ELR (cell line): ENCODE measurements around the gene APLP2.
A peak's percentile ranks its signal among the peaks of the same experiment; 100 is the strongest.

Experiments used
- DNase-seq: peaks from one replicate; pipeline ENCODE4 v3.0.0-alpha.2; 2015; ENCODE audit warnings: low read depth

Gene APLP2

DNA sequence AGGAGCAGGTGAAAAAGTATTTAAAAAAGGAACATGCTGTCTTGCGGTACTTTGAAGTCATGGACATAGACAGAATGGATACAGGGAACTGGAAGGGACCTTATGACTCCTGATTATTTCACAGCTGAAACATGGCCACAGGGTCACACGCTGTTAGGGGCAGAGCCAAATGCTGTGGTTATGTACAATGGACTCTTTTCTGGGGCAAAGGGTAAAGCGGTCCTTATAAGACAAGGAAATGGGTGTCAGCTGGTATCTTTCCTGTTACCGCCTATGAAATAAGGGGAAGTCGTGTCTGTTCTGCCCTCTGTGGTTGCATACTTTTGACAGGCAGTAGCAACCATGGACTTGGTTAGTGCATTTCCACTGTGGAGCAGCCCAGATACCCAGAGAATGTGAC is 77.1 kb downstream of the APLP2 start:
- no peak for DNase-seq

DNA sequence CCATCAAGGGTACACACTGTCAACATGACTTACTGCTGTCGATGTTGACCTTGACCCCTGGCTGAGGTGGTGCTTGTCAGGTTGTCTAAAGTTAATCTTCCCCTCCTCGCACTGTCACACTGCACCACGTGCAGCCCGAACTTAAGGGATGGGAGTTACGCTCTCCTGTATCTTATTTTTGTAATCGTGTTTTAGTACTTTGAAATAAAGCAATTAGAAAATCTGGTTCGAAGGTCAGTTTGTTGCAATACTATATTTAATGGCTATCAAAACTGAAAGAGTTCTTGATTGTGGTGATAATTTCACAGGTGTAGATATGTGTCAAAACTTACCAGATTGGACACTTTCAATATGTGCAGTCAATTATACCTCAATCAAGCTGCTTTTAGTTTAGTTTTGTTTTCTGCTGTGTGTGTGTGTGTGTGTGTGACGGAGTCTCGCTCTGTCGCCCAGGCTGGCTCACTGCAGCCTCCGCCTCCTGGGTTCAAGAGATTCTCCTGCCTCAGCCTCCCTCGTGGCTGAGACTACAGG is 79.2 kb downstream of the APLP2 start:
- no peak for DNase-seq

DNA sequence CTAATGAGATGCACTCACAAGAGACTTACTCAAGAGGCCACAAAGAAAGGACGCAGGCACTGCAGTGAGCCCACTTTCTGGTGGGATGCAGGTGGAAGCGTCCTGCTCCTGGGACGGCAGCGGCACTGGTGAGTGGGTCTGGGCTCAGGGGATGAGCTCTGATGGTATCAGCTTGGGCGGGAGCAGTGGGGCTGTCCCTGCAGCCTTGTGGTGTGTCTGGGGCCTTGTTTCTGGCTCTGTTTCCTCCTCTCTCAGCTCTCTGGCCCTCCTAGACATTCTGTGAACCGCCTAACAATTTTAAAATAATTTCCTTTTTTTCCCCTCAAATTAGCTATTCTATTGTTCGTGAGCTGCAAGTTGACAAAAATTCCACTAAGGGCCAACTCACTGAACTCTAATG is 81.1 kb downstream of the APLP2 start:
- no peak for DNase-seq

DNA sequence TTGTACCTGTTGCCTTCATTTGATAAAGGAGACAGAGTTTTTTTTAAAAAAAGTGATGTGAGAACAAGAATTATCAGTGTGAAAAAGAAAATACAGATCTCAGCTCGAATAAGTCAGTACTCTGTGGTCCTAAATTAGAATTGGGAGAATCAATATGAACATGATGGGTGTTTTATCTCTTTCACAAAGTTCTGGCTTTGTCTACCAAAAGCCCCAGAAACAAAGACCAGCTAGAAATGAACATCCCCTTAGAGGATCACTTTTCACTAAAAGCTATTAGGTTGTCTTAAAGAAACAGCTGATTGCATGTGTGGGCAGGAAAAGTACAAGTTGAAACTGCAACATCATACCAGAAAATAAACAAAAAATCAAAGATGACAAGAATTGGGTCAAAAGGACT is 81.5 kb downstream of the APLP2 start:
- no peak for DNase-seq

DNA sequence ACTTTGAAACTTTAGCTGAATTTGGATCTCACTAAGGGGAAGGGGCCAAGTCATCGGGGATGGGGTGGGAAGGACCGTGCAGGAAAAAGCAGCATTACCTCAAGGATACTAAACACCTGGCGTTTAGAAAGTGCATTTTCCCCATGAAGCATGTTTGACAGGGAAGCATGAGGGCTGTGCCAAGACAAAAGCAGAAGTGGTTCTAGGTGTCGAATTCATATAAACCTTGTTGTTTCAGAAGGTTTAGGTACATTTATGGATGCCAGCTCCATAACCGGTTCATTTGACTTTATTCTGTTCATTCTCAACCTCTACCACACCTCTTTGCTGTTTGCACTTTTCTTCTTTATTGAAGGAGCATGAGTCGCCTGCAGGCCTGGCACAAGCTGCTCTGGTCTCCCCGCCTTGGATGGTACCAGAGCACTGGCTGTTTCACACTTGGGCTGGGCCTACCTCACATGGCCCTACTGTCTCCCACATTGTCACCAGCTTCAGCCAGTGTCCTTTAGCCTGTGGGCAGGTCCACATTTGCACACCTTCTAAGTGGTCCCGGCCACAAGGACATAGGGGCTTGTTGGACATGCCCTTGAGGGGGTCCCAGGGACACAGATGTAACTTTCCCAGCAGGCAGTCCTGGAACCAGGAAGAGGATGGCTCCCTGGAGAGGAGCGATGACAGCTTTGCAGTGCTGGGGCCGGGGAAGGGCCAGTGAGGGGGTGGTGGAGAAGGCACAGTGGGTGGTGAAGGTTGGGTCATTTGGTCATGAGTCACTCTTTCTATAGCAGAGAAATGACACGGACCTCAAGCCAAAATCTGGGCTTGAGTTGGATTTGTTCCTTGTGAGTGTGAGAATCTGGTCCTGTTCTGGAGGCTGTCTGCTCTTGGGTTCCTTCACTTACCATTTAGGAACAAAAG is 86.7 kb downstream of the APLP2 start:
- DNase-seq, result peak; percentile 29

DNA sequence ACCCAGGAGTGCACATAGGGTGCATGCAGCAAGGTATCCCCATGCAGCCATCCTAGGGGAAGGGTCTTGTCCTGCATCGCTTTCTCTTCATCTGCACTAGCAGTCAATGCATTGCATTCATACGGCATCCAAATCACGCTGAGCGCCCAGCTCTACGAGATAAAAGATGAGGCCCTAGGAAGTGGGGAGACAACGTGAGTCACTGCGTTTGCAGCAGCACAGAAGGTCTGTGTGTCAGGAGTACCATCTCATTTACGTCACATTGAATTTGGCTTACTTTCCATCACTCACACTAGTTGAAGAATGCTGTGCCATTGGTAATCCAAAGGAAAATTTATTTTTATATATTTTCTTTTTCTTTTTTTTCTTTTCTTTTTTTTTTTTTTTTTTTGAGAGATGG is 87.4 kb downstream of the APLP2 start:
- no peak for DNase-seq

DNA sequence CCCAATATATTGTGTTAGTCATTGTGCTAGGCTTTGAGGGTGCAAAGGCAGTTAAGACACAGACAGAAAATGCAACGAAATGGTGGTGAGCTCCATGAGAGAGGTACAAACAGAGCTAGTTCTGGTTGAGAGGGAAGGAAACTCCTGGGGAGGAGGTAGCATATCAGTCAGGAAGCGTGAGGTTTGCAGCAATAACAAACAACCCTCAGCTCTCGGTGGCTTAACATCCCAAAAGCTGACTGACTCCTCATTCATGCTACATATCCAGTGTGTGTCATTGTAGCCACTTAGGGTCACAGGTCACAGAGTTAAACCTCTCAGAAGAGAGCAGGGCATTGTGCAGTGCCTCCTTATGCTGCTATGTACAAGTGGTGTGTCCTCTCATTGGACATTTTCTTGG is 88.1 kb downstream of the APLP2 start:
- DNase-seq, result no peak

DNA sequence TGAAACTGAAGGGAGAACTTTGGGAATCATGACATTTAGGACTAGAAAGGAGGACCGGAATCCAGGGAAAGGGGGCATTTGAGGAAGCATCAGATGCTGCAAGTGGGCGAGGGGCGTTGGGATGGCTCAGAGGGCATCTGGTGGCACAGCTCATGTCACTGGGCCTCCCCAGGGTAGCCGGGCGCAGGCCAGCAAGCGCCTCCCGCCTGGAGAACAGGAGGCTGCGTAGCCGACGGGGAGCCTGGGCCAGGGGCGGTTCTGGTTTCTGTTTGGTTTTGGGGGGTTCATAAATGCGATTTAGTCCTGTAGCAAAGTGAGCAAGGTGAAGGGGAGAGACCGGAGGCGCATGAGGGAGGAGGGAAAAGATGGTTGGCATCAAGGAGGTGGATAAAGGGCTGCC is 89.4 kb downstream of the APLP2 start:
- DNase-seq, result no peak

DNA sequence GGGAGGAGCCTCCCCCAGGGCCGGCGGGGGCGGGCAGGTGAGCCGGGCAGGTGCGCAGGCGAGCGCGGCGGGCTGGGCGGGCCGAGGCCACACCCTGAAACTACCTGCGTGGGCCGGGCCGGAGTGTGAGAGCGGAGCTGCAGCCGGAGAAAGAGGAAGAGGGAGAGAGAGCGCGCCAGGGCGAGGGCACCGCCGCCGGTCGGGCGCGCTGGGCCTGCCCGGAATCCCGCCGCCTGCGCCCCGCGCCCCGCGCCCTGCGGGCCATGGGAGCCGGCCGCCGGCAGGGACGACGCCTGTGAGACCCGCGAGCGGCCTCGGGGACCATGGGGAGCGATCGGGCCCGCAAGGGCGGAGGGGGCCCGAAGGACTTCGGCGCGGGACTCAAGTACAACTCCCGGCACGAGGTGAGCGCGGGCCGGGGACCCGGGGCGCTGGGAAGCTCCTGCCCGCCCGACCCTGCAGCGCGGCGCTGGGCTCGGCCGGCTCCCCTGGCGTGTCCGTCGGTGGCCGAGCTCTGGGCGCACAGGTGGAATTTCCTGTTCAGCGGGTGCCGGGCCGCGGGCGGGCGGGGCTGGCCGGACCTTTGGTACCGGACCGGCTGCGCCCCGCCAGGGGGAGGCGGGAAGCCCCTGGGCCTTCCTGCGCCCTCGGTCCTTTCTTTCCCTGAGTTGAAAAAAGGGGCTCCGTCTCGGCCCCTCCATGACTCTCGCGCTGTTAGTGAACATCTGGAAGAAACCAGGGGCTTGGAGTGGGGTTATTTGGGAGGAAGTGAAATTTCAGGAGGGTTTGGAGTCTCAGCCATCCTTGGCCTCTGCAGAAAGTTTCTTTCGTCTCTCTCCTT is 90.2 kb downstream of the APLP2 start, which contains the start of gene ST14:
Gene ST14, plus strand, starts transcription at position 126 of the 841 bp plus-strand sequence. Its CDS starts 198 bp downstream, at position 324.
- DNase-seq, result no peak

DNA sequence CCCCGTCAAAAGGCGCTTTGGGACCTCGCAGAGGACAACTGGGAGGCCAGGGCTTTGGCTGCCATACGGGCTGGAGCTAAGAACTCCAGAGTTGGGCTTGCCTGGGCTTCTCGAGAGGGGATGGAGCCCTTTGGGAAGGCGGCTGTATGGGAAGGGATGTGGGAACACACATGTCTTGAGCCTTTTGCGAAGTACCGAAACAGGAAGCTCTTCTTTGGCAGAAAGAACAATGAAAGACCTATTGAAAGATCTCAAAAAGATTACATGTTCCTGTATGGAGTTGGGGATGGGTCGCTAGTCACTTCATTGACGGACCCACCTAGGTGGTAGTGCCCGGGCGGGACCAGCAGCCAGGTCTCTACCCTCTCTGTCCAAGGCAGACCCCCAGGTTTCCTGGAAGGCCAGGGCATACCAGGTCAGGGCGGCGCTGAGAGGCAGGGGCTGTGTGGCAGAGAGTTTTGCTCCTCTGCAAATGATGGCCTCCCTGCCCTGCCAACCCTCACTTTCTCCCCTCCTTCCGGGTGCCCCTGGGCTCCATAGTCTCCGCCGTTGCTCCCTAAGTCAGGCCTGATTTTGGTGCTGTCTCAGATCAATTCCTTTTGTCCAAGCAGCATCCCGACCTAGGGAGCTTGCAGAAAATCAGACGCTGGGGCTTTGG is 90.9 kb downstream of the APLP2 start:
- no peak for DNase-seq

DNA sequence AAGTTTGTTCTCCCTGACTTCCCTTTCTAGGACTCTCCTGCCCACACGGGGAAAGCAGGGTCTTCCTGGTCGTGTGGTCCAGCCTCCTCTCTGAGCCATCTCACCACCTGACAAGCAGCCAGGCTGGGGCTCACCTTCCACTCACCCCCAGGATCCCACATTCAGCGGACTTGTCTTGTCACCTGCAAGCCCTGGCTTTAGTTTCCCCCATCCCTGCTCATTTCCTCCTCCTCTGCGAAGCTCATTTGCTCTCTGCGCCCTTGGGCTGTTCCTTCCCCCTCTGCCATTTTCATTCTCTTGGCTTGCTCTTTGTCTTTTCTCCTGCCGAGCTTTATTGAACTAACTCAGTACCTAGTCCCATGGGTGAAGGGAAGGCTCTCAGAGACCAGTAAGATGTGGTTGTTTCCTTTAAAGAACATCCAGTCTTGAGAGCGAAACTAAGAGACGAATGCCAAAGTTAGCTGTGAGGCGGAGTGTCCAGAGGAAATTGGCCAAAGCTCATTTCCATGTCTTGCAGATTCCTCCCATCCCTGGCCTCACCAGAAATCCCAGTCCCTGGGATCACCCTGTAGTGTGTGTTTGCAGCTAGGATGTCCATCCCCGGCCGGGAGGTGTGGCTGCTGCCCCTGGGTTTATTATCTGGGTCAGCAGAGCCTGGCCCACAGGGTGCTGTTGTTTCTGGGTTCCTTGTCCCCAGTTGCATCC is 91.9 kb downstream of the APLP2 start:
- no peak for DNase-seq

DNA sequence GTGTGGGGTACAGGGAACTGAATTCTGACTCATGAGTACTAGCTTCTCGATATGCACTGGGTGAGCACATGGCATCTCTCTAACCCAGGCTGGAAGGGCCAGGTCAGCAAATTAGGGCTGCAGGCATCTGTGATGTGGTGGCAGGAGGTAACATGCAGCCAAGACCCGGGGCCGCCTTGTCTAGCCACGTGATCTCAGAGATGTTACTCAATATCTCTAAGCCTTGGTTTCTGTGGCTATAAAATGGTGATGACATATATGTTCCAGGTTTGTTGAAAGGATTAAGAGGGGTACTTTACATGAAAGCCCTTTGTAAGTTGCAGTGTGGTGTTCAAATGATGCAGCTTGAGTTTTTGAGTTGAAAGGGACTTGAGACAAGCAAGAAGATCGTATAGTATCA is 93.0 kb downstream of the APLP2 start:
- DNase-seq, result peak; percentile 30

DNA sequence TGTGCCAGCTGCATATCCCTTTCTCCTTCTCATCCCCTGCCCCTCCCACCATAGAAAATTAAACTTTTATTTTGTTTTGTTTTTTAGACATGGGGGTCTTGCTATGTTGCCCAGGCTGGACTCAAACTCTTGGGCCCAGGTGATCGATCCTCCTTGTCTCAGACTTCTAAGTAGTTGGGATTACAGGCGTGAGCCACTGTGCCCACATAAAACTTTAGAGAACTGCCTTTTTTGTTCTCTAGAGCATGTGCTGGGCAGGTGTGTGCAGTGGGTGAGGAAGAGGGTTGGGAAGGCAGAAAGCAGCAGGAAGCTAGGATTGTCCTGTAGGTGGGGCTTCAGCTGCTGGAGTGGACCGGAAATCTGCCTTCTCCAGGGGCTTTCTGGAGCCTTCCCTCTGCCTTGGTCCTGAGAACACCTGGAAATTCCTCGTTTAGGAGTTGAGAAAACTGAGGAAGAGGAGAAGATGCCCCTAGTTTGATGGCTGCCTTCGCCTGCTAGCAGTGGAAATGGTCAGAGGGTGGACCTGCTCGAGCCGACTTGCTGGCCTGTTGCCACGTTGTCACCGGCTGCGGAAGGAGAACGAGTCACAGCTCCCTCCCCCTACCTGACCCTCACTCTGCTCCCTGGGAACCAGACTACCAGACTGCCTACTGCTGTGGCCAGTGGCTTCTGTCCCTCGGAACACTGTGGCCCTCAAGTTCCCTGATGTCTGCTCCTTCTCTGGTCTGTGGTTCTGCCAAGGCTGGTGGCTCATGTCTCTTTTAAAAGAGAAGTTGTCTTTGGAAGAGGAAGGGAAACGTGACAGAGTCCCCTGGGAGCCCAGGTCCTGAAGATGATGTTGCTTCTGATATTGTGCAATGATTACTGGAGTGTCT is 93.9 kb downstream of the APLP2 start:
- DNase-seq, result peak; percentile 22

DNA sequence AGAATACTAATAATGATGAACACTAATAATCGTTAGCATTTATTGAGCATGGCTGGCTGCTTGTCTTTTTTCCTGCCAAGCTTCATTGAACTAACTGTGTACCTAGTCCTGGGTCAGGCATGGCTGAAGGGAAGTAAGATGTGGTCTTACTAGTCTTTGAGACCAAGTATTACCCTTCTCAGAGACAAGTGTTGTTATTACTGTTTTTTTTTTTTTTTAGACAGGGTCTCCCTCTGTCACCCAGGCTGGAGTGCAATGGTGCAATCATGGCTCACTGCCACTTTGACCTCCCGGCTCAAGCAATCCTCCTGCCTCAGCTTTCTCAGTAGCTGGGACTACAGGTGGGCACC is 94.5 kb downstream of the APLP2 start:
- no peak for DNase-seq

DNA sequence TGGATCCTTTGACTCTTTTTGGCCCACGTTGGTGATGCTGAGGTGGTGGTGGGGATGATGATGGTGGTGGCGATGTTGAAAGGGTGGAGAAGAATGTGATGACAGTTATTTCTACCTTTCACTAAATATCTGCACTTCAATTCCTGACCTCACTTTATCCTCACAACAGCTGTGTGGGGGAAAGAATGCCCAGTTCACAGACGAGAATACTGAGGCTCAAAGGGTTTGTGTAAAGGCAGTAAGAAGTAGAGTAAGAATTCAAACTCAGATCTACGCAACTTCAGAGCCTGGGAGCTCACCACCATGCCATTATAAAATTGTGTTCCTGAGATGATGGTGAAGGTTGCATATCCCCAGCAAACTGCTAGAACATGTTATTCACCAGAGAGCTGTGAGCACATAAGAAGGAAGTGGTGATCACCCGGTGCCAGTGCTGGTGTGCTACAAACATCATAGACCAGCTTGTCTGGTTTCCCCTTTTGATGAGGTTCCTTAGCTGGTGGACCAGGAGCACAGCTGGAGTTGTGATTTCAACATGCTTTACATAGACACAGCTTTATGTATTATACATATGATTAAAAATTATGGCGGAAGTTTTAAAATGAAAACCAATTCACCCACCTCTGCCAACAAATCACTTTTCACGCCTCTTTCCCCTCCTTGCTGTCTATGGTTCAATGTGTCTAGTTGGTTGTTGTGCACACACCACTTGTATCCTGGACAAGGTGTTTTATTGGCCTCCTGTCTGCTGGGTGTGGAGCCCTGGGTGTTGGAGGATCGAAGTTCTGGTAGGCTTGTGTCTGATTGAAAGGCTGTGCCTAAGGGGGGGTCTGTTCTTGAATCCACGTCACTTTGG is 96.1 kb downstream of the APLP2 start:
- DNase-seq, result no peak

DNA sequence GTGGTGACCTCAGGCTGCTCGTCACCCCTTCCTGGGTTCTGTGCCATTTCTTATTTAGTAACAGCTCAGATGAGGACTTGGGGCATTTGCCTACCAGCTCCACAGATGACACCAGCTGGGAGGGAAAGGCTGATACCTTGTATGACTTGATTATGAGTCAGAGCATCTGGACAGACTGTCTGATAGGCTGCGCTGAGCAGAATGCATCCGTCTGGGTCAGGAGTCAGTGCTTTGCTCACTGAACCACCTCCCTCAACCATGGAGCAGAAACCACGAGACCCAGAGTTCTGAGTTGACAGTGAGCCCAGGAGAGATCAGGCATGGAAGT is 96.7 kb downstream of the APLP2 start:
- DNase-seq, result peak; percentile 97

DNA sequence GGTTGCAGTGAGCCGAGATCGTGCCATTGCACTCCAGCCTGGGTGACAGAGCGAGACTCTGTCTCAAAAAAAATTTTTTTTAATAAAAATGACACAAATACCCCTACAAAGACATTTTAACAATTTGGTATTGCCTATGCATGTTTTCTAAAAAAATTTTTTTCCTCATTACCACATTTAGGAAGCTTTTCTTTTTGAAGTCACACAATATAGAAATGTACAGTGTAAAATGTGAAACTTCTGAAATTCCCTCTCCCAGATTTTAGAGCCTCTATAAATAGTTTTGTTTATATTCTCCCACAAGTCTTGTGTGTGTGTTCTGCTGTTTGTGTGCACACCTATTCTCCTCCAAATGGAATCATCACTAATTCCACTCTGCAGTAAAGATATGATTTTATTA is 97.5 kb downstream of the APLP2 start:
- no peak for DNase-seq

DNA sequence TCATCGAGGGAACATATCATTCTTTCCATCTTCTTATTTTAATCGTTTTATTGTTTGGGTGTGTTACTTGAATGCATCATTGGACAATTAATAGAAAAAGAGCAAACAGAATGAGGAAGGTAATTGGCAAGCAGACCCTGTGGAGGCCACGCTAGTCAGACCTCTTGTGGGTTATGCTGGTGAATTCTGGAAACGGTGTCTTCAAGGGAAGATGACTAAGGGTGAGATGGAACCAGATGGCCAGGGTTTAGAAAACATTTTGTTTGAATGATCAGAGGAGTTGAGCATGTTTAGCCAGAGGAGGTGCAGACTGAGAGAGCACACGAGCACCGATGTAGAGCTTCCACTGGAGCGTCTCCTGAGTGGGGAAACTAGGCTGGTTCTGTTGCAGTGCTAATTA is 98.4 kb downstream of the APLP2 start:
- peak; percentile 76 for DNase-seq

DNA sequence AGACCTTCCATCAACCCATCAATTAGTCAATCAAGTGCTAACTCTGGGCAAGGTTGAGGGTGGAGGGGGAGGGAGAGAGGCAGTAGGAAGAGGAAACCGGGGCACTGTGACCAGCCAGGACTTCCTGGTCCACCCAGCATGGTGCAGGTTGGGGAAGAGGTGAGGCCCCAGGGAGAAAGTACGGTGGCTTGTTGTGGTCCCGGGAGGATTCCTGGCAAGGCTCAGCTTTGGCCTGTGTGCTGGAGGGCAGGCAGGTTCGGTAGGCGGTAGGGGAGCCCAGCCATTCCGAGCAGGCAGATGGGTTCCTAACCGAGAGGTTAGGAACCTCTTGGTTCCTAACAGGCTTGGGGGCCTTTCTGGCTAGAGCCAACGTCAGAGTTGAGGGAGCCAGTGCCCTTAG is 100.7 kb downstream of the APLP2 start:
- no peak for DNase-seq

DNA sequence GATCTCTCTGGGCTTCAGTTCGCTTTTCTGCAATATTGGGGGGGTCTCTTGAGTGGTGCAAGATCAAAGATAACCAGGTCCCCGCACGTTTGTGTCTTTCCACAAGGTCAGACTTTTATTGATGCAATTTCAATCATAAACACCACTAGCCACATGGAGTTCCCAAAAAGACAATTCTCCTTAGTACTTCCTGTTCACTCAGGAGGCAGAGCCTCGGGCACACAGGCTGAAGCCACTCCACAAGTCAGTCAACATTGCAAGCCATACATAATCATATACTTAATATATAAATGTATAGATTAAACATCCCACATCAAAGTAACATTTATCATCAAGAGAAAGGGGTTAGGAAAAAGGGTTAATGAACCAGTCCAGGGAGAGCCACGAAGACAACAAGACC is 101.8 kb downstream of the APLP2 start:
- DNase-seq, result no peak
